DOHH2 (cell line): ENCODE results near the gene TNS4.

Experiments
- H3F3A ChIP-seq: fragments of 200-600 bp; sonication (generic), shearing (Covaris generic); 2 replicates; pipeline ENCODE4 v1.6.0; 2016; ENCODE audit warnings: antibody characterized with exemption, mild to moderate bottlenecking; ENCODE audit not compliant: control insufficient read depth, insufficient read depth
- H3K27ac ChIP-seq: fragments of 200-600 bp; sonication (generic); 2 replicates; pipeline ENCODE4 v1.5.1; 2014; ENCODE audit warnings: low read depth, mild to moderate bottlenecking, low read length, moderate library complexity
- H3K27me3 ChIP-seq: fragments of 200-600 bp; sonication (generic); 2 replicates; pipeline ENCODE4 v1.6.1; 2014; ENCODE audit warnings: mild to moderate bottlenecking, low read length, mixed read lengths; ENCODE audit not compliant: control insufficient read depth
- H3K36me3 ChIP-seq: fragments of 200-600 bp; sonication (generic); 2 replicates; pipeline ENCODE4 v1.6.1; 2014; ENCODE audit warnings: mild to moderate bottlenecking, low read length, moderate library complexity, mixed read lengths; ENCODE audit not compliant: control insufficient read depth
- H3K4me1 ChIP-seq: fragments of 200-600 bp; sonication (generic); 2 replicates; pipeline ENCODE4 v1.6.1; 2014; ENCODE audit warnings: mild to moderate bottlenecking, low read length, mixed read lengths; ENCODE audit not compliant: control insufficient read depth
- H3K4me2 ChIP-seq: fragments of 200-600 bp; sonication (generic); 2 replicates; pipeline ENCODE4 v1.6.0; 2014; ENCODE audit warnings: mild to moderate bottlenecking, low read length, moderate library complexity
- H3K4me3 ChIP-seq: fragments of 200-600 bp; sonication (generic); 2 replicates; pipeline ENCODE4 v1.5.1; 2014; ENCODE audit warnings: mild to moderate bottlenecking, low read length, mixed read lengths
- H3K79me2 ChIP-seq: fragments of 200-600 bp; sonication (generic); 2 replicates; pipeline ENCODE4 v1.6.1; 2014; ENCODE audit warnings: mild to moderate bottlenecking, low read length, mixed read lengths; ENCODE audit not compliant: control insufficient read depth
- H3K9me2 ChIP-seq: fragments of 200-600 bp; sonication (generic); replicated peaks from 2 replicates; pipeline ENCODE4 v1.6.1; 2014; ENCODE audit warnings: mild to moderate bottlenecking, low read length, mixed read lengths; ENCODE audit not compliant: control insufficient read depth
- H3K9me3 ChIP-seq: fragments of 200-600 bp; sonication (generic); 2 replicates; pipeline ENCODE4 v1.6.1; 2014; ENCODE audit warnings: antibody characterized with exemption, low read length, mixed read lengths; ENCODE audit not compliant: control insufficient read depth, insufficient read depth
- H4K20me1 ChIP-seq: fragments of 200-600 bp; sonication (generic); 2 replicates; pipeline ENCODE4 v1.6.0; 2014; ENCODE audit warnings: low read depth, mild to moderate bottlenecking, antibody characterized with exemption, low read length, moderate library complexity; ENCODE audit not compliant: control insufficient read depth, insufficient read depth
- EZH2phosphoT487 ChIP-seq: fragments of 200-600 bp; sonication (generic); IDR thresholded peaks from 2 replicates; pipeline ENCODE4 v1.6.1; 2017; ENCODE audit warnings: borderline replicate concordance, mild to moderate bottlenecking, antibody characterized with exemption, low read length, moderate library complexity, mixed read lengths
- TF ChIP-seq, protein P1 (sequence below): fragments of 200-600 bp; sonication (generic); IDR thresholded peaks from one replicate; pipeline ENCODE4 v1.5.1; 2014; ENCODE audit warnings: antibody characterized with exemption, mild to moderate bottlenecking, low read depth, low read length; ENCODE audit not compliant: poor library complexity, severe bottlenecking

The TNS4 gene

DNA sequence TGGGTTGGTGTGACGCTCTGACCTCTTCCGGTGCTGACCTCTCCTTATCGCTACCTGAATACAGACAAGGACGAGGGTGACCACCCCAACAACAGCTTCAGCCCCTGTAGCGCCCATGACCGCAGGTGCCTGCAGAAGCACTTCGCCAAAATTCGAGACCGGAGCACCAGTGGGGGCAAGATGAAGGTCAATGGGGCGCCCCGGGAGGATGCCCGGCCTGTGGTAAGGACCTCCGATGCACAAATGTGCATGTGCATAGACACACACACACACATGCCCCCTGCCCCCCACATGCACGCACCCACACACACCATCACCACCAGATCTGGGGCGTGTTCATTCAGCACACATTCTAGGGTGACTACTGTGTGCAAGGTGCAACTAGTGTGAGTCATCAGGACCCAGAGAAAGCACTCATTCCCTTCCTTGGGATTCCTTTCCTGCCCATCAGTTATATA is 48.5 kb downstream of the TNS4 start:
- H3K4me3 ChIP-seq: no peak overlapping the region
- H3K9me3 ChIP-seq: no peaks in the 10 kb centered on the region
- H3K27me3 ChIP-seq: peaks cover 28% of the 10 kb centered on the region
- H4K20me1 ChIP-seq: no peaks in the 10 kb centered on the region
- no peaks in the 10 kb centered on the region for H3K79me2 ChIP-seq
- no peaks in the 10 kb centered on the region for H3K9me2 ChIP-seq
- TF ChIP-seq, protein P1, sequence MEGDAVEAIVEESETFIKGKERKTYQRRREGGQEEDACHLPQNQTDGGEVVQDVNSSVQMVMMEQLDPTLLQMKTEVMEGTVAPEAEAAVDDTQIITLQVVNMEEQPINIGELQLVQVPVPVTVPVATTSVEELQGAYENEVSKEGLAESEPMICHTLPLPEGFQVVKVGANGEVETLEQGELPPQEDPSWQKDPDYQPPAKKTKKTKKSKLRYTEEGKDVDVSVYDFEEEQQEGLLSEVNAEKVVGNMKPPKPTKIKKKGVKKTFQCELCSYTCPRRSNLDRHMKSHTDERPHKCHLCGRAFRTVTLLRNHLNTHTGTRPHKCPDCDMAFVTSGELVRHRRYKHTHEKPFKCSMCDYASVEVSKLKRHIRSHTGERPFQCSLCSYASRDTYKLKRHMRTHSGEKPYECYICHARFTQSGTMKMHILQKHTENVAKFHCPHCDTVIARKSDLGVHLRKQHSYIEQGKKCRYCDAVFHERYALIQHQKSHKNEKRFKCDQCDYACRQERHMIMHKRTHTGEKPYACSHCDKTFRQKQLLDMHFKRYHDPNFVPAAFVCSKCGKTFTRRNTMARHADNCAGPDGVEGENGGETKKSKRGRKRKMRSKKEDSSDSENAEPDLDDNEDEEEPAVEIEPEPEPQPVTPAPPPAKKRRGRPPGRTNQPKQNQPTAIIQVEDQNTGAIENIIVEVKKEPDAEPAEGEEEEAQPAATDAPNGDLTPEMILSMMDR: no peak
- no peak overlapping the region for H3K27ac ChIP-seq
- no peaks in the 10 kb centered on the region for H3K4me1 ChIP-seq
- H3K36me3 ChIP-seq: no peaks in the 10 kb centered on the region
- no peak overlapping the region for H3K4me2 ChIP-seq
- no peaks in the 10 kb centered on the region for H3F3A ChIP-seq

DNA sequence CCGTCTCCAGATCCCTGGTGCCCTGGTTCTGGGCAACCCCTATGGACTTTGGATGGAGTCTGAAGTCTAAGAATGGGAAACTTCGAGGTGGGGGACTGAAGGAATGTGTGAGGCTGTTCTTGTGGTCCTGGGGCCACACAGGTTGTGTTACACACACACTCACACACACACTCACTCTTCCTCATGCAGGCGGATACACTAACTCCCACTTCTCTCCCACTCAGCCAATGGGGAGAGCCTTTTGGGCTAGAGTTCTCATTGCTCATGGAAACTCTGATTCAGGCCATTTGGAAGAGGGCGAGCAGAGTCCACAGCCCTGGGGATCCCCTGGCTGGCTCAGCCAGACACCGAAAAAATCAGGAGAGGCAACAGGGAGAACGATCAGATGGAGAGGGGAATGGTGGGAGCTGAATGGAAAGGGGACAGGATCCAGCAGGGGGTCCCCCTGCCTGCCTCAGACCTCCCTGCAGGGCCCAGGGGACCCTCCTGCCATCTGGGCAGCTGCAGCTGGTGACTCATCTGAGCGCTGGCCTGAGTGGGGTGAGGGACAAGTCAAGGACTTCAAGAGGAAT is 49.1 kb downstream of the TNS4 start:
- H3K9me3 ChIP-seq: no peaks in the 10 kb centered on the region
- H3K79me2 ChIP-seq: no peaks in the 10 kb centered on the region
- H4K20me1 ChIP-seq: no peaks in the 10 kb centered on the region
- H3K36me3 ChIP-seq: no peaks in the 10 kb centered on the region
- H3K4me3 ChIP-seq: no peak overlapping the region
- peaks cover 30% of the 10 kb centered on the region for H3K27me3 ChIP-seq
- H3F3A ChIP-seq: no peaks in the 10 kb centered on the region
- no peak overlapping the region for H3K27ac ChIP-seq
- no peaks in the 10 kb centered on the region for H3K9me2 ChIP-seq
- no peaks in the 10 kb centered on the region for H3K4me1 ChIP-seq
- TF ChIP-seq, protein P1: no peak
- TF ChIP-seq EZH2phosphoT487: no peak
- H3K4me2 ChIP-seq: no peak overlapping the region

DNA sequence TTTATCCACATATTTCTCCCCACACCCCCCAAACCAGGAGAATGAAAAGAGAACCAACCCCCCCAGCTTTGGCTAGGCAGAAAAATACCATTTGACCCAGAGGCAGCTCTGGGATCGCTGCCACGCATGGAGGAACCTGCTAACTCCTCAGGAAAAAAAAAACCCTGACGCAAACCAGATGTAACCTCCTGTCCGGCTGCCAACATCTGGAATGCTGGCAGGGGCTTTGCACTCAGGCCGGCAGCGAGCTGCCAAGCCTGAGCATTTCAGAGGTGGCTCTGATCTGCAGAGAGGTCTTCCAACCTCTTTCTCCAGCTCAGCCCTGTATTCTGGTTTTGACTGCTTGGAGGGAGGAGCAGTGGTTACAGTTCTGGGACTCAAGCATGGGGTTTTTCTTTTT is 50.0 kb downstream of the TNS4 start:
- no peak for TF ChIP-seq EZH2phosphoT487
- TF ChIP-seq, protein P1: no peak
- Histone ChIP-seq H3K79me2 (no peaks in the 10 kb centered on the region), H3K4me2 (no peak overlapping the region), H4K20me1 (no peaks in the 10 kb centered on the region), H3K4me1 (no peaks in the 10 kb centered on the region), H3K27ac (no peak overlapping the region), H3F3A (no peaks in the 10 kb centered on the region), H3K9me3 (no peaks in the 10 kb centered on the region), H3K9me2 (no peaks in the 10 kb centered on the region), H3K27me3 (peaks cover 35% of the 10 kb centered on the region), H3K36me3 (no peaks in the 10 kb centered on the region), H3K4me3 (no peak overlapping the region)
